ENCODE measurements around the gene DMC1. TPM values are rescaled to one million over a fixed set of nuclear protein-coding genes. Genes with fewer than 3 reads are reported as not detected.

DMC1 gene
- total RNA-seq, 1 experiment from 2014 or later = 0.89 TPM

DNA sequence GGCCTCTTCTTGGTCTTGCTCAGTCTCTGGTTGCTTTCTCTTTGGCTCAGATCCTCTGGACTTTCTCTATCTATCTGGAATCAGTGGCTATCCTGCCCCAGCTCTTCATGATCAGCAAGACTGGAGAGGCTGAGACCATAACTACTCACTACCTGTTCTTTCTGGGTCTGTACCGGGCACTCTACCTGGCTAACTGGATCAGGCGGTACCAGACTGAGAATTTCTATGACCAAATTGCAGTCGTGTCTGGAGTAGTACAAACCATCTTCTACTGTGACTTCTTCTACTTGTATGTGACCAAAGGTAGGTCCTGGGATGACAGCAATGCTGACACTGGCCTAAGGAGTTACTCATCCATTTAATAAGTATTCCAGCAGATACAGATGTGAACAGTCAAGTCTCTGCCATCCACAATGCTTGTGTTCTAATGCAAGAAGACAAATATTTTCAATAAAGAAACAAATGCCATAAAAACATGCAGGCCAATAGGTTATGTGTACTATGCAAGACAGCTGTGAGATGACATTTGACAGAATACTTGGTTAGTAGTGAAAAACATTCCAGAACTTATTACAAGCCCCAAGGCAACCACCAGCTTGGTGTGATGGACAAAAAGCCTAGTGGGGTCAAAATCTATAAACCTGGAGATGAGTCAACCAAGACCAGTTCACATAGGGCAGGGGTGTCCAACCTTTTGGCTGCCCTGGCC, 88.7 kb downstream of the DMC1 start:
- no peaks in the 10 kb centered on the region for H3K9me2 ChIP-seq (ENCODE audit: insufficient read depth)
- no peak overlapping the region for H3K9ac ChIP-seq (ENCODE audit: low read length)
- ChIA-PET POLR2A (interaction anchor here (1.2 kb wide), 1 partner anchor 15 kb away, joined by 4 read pairs; no protein-coding TSS in a partner anchor), CTCF (no interaction called here), RAD21 (ENCODE audit: low non-redundant PET in 1 of 2, low total read pairs in 2 of 2, uncharacterized antibody in 2 of 2, unreplicated experiment in 2 of 2) (no interaction called here)
- no peaks in the 10 kb centered on the region for H3K4me1 ChIP-seq (ENCODE audit: control insufficient read depth in 1 of 2, insufficient read depth in 2 of 2, low read length in 2 of 2)
- H2AFZ ChIP-seq (ENCODE audit: low read depth, low read length, poor library complexity, severe bottlenecking) = no peak overlapping the region
- TF ChIP-seq, protein P1, sequence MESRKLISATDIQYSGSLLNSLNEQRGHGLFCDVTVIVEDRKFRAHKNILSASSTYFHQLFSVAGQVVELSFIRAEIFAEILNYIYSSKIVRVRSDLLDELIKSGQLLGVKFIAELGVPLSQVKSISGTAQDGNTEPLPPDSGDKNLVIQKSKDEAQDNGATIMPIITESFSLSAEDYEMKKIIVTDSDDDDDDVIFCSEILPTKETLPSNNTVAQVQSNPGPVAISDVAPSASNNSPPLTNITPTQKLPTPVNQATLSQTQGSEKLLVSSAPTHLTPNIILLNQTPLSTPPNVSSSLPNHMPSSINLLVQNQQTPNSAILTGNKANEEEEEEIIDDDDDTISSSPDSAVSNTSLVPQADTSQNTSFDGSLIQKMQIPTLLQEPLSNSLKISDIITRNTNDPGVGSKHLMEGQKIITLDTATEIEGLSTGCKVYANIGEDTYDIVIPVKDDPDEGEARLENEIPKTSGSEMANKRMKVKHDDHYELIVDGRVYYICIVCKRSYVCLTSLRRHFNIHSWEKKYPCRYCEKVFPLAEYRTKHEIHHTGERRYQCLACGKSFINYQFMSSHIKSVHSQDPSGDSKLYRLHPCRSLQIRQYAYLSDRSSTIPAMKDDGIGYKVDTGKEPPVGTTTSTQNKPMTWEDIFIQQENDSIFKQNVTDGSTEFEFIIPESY (IDR thresholded peaks at IDR 0.05; ENCODE audit: extremely low read depth, insufficient replicate concordance, low read length) = no peak
- TF ChIP-seq ZNF274 (IDR thresholded peaks at IDR 0.05; ENCODE audit: low read depth, low read length) (no peak), ZFX (IDR thresholded peaks at IDR 0.05) (no peak), POLR2A (IDR thresholded peaks at IDR 0.05; ENCODE audit: borderline replicate concordance, extremely low read depth, insufficient read depth, insufficient read length) (no peak), SIN3A (IDR thresholded peaks at IDR 0.05; ENCODE audit: low read depth) (no peak), ATF3 (IDR thresholded peaks at IDR 0.05) (no peak), TCF7L2 (IDR thresholded peaks at IDR 0.05; ENCODE audit: borderline replicate concordance, extremely low read depth, insufficient read depth, insufficient read length) (no peak), EZH2phosphoT487 (IDR thresholded peaks at IDR 0.05; ENCODE audit: borderline replicate concordance) (no peak), CTCF (IDR thresholded peaks at IDR 0.05 in 2 of 3, conservative IDR thresholded peaks at IDR 0.05 in 1 of 3; ENCODE audit: borderline replicate concordance in 1 of 3, insufficient read depth in 1 of 3, low read depth in 2 of 3, low read length in 2 of 3) (no peak), REST (IDR thresholded peaks at IDR 0.05; ENCODE audit: low read depth) (no peak), YY1 (IDR thresholded peaks at IDR 0.05; ENCODE audit: extremely low read depth, insufficient replicate concordance, low read depth, low read length) (no peak), MAX (IDR thresholded peaks at IDR 0.05) (no peak), EZH2 (IDR thresholded peaks at IDR 0.05) (no peak)
- peaks cover 5% of the 10 kb centered on the region; the same call in 1 of the 2 replicates for H3K79me2 ChIP-seq (ENCODE audit: insufficient read depth, low read length)
- peaks cover 31 to 49% of the 10 kb centered on the region in 2 experiments for H3K36me3 ChIP-seq (ENCODE audit: control insufficient read depth in 1 of 2, insufficient read depth in 2 of 2, low read length in 2 of 2)
- no peak overlapping the region for H3K27ac ChIP-seq (ENCODE audit: low read depth, low read length)
- H4K20me1 ChIP-seq (ENCODE audit: insufficient read depth) = no peaks in the 10 kb centered on the region
- no peak overlapping the region for H3K4me2 ChIP-seq (ENCODE audit: low read length)
- no peak overlapping the region for H3K4me3 ChIP-seq (replicated peaks in 1 of 2; ENCODE audit: low read depth in 1 of 2, low read length in 2 of 2)
- no peak for ATAC-seq
- no peak for DNase-seq (ENCODE audit: low read depth, low spot score)
- no TSS peak for BruUV-seq (replicated peaks)
- intact Hi-C loops (cut with micrococcal nuclease) = no loop called here
- H3K27me3 ChIP-seq (ENCODE audit: insufficient read depth, low read length) = no peaks in the 10 kb centered on the region
- no peaks in the 10 kb centered on the region for H3K9me3 ChIP-seq (ENCODE audit: control insufficient read depth in 1 of 2, insufficient read depth in 1 of 2, low read depth in 1 of 2, low read length in 2 of 2)

All from HCT116 (cell line).